ENCODE measurements around the gene GLYR1.

GRCh38 chr16:4765511-4766474, 81.3 kb downstream of the GLYR1 start:
- TF ChIP-seq POLR2A (IDR thresholded peaks at IDR 0.05) (no peak), CTCF (IDR thresholded peaks at IDR 0.05) (no peak)

All from lower leg skin (tissue), 3 donors.